Stimulated activated CD8-positive, alpha-beta memory T cell treated with anti-CD3 and anti-CD28 coated beads, Interleukin-4, amount 100 ng/mL, for 48 hours (primary cell): ENCODE measurements around the gene JMJD6.
"Not testable (repeated sequence)": the region's sequence is repeated elsewhere in the genome, so short reads cannot be mapped to it uniquely, and the experiment has no call there.

ENCODE experiments used
- DNase-seq: peaks from one replicate; pipeline ENCODE4 v3.0.0-alpha.2; 2020

The JMJD6 gene

DNA sequence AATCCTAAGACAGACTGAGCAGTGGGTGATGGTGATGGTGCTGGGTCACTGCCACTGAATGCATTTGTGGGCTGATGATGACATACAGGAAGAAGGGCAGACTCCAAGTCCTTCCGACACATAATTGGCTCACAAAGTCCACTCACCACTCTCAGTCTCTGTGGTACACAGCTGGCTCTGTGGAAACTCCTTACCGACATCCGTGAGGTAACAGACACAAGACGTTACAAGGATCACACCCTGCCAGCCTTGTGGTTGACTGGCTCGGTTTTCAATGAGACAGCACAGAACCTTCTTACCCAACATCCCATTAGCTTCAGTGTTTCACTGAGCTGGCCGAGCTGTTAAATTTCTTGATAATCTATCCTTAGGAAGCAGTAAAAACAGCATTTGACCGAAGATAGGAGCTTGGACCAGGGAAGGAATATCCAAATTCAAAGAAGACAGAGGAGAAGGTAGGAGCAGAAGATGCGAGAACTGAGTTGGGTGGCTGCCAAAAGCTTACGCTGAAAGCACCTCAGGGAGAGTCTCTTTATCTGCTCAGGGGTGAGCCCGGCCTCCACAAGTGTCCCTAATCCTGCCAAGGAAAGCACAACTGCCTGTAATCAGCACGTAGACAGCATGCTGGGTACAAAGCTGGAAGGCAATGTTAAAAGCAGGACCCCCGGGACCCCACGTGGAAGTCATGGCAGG lies 10.1 kb downstream of the JMJD6 start:
- DNase-seq = peak; percentile 75

DNA sequence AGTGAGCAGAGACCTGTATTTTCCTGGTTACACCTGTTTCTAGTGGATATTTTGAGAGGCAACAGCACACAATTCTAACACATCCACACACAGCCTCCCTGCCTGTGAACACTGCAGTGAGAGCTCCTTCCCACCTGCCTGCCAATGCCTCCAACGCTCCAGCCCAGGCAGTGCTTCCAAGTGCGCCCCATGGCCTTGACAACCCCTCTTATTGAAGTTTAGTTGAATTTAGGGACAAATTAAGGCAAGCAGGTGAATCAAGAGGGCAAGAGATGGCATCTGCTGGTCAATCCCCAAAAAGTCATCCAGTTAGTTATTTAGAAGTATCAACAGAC lies 10.9 kb downstream of the JMJD6 start:
- DNase-seq = no peak

- DNase-seq = peak; percentile 93
Observed at GRCh38 chr17:76714822-76715495, 11.4 kb downstream of the JMJD6 start.

GRCh38 chr17:76714336-76714735 lies 12.1 kb downstream of the JMJD6 start:
- no peak for DNase-seq

GRCh38 chr17:76713765-76714164 lies 12.6 kb downstream of the JMJD6 start:
- DNase-seq = no peak

DNA sequence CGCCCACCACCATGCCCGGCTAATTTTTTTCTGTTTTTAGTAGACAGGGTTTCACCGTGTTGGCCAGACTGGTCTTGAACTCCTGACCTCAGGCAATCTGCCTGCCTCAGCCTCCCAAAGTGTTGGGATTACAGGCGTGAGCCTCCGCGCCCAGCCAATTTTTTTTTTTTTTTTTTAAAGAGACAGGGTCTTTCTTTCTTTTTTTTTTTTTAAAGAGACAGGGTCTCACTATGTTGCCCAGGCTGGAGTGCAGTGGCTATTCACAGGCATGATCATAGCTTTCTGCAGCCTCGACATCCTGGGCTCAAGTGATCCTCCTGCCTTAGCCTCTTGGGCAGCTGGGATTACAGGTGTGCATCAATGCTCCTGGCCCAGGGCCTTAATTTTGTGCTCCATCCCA lies 14.1 kb downstream of the JMJD6 start:
- not testable (repeated sequence) for DNase-seq

- DNase-seq = peak; percentile 78
Observed at GRCh38 chr17:76710863-76711611, 15.4 kb downstream of the JMJD6 start, which contains the start of gene MXRA7. Gene MXRA7 (minus strand): TSS chr17:76710965. CDS start chr17:76710946, 19 bp downstream.

- DNase-seq = not testable (repeated sequence)
Observed at GRCh38 chr17:76709951-76710862, 16.2 kb downstream of the JMJD6 start.

GRCh38 chr17:76709077-76709950 lies 17.1 kb downstream of the JMJD6 start:
- DNase-seq = no peak

GRCh38 chr17:76707985-76708807 lies 18.2 kb downstream of the JMJD6 start:
- DNase-seq = no peak

DNA sequence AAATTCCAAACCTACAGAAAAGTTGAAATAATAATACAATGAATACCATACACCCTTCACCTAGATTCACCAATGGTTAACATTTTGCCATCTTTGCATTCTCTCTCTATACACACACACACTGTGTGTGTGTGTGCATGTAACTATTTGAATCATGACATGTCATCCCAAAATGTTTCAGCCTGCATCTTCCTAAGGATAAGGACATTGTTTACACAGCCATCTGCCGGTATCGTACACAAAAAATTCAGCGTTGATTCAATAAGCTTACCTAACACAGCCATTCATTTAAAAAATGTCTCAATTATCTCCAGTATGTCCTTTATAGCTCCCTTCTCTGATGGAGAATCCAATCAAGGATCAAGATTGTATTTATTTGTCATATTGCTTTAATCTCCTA lies 19.6 kb downstream of the JMJD6 start:
- DNase-seq = no peak

DNA sequence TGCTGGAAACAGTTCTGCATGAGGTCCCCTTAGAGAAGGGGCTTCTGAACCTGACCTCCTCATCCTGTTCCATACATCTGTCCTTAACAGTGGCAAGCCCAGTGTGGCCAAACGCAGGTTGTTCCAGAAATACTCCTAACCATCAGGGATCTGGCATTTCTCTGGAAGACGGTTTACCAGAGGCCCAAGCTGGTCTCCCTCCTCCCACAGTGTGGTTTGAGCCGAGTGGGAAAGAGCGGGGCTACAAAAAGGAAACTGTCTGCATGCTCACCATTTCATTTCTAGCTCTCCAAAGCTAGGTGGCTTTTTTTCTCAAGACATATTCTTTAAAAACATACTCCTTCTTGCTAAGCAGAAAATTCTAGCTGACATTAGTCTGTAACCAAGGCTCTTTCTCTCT lies 21.6 kb downstream of the JMJD6 start:
- no peak for DNase-seq

GRCh38 chr17:76702941-76703637 lies 23.3 kb downstream of the JMJD6 start:
- no peak for DNase-seq

DNA sequence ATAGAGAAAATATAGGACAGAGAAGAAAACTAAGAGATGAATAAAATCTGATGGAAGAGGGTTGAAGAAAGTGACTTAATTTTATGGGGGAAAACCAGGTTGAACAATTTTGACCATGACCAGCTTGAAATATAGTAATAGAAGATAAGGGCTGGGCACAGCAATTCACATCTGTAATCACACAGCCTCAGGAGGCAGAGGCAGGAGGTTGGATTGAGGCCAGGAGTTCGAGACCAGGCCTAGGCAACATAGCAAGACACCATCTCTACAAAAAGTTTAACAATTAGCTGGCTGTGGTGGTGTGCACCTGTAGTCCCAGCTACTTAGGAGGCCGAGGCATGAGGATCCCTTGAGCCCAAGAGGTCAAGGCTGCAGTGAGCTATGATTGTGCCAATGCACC lies 24.3 kb downstream of the JMJD6 start:
- no peak for DNase-seq

- DNase-seq = no peak
Observed at GRCh38 chr17:76701471-76701967, 24.9 kb downstream of the JMJD6 start.

DNA sequence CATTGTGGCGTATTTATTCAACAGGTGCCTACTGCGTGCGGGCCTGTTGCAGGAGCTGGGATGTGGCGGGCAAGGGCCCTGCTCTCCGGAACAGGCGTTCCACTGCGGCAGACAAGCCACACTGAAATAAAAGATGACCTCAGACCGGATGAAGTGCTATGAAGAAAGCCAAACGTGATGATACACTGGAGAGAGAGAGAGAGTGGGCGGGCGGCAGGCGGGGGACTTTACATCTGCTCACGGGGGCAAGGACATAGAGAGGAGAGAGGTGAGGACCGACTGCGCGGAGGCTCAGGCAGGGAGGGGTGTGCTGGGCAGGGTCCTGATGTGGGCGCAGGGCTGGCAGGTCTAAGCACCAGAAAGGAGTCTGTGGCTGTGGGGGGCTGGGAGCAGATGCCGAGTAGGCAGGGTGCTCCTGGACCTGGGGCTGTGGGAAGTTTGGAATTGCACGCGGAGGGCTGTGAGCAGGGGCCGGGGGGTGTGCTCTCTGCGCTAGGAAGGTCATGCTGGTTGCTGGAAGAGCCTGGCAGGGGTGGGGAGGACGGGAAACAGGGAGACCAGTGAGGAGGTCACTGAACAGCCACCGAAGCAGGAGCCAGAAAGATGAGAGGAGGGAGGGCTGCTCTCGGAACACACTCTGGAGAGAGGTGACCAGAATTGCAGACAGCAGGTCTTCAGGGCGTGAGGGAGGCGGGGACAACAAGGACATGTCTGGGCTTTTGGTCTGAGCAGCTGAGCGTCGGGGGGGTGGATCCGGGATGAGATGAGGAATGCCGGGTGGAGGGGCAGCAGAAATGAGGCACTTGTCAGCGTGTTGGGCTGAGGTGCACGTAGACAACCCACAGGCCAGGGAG lies 25.6 kb downstream of the JMJD6 start:
- DNase-seq = no peak

DNA sequence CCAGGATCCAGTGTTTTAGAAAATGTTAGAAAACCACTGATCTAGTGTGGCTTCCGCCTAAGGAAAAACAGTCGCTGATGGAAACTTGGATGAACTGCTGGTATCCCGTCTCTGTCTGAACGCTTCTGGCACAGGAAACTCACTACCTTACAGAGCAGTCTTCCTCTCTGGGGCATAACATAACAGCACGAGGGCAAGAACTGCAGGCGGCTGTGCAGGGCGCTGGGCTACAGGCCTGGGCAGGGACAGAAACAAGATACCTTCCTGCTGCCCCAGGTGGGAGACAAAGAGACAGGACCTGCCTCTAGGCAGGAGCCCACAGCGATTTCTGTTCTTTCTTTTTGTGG lies 26.2 kb downstream of the JMJD6 start:
- DNase-seq = no peak

DNA sequence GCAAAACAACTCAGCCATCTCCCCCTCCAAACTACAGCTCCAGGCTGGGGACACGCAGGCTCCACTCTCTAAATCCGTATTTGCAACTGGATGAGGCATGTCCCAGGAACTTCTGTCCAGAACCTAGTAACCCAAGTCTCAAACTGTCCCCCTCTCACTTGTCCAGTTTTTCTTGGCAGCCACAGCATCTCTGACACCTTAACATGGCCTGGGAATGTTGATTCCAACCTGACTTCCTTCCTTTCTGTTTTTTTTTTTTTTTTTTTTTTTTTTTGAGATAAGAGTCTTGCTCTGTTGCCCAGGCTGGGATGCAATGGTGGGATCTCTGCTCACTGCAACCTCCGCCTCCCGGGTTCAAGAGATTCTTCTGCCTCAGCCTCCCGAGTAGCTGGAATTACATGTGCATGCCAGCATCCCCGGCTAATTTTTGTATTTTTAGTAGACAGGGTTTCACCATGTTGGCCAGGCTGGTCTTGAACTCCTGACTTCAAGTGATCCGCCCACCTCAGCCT lies 27.9 kb downstream of the JMJD6 start:
- not testable (repeated sequence) for DNase-seq
